ENCODE data around the gene ADAM22. TPM values are rescaled to one million over a fixed set of nuclear protein-coding genes. Genes with fewer than 3 reads are reported as not detected.

The ADAM22 gene
- total and polyA plus RNA-seq, 8 donors = 2.6 to 25.3 (median 17.0) TPM

DNA sequence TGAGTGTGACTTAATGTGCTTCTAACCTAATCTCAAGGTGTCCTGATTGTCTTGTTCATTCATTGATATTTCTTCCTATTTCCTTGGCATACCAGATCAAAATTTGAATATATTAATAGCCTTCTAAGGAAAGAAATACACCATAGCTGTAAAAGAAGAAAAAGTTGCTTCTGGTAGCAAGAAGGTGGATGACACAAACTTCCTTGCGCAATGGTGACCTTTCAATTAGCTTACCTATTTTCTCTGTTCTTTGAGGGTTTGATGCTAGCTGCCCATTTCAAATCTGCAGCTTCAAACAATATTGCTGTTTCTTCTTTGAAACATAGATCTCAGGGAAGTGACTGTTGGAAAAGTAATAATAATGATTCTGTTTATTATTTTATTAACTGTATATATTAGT is 108.8 kb downstream of the ADAM22 start:
- DNase-seq = no peak
- H3K9me3 ChIP-seq = no peaks in the 10 kb centered on the region
- no peak overlapping the region for H3K27ac ChIP-seq
- ATAC-seq = no peak
- no peak overlapping the region for H3K4me3 ChIP-seq
- no peaks in the 10 kb centered on the region for H3K4me1 ChIP-seq
- no peaks in the 10 kb centered on the region for H3K27me3 ChIP-seq
- no peaks in the 10 kb centered on the region for H3K36me3 ChIP-seq
- intact Hi-C loops (cut with DNase I) = no loop called here
- TF ChIP-seq, protein P1, sequence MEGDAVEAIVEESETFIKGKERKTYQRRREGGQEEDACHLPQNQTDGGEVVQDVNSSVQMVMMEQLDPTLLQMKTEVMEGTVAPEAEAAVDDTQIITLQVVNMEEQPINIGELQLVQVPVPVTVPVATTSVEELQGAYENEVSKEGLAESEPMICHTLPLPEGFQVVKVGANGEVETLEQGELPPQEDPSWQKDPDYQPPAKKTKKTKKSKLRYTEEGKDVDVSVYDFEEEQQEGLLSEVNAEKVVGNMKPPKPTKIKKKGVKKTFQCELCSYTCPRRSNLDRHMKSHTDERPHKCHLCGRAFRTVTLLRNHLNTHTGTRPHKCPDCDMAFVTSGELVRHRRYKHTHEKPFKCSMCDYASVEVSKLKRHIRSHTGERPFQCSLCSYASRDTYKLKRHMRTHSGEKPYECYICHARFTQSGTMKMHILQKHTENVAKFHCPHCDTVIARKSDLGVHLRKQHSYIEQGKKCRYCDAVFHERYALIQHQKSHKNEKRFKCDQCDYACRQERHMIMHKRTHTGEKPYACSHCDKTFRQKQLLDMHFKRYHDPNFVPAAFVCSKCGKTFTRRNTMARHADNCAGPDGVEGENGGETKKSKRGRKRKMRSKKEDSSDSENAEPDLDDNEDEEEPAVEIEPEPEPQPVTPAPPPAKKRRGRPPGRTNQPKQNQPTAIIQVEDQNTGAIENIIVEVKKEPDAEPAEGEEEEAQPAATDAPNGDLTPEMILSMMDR (IDR thresholded peaks at IDR 0.05) = no peak

DNA sequence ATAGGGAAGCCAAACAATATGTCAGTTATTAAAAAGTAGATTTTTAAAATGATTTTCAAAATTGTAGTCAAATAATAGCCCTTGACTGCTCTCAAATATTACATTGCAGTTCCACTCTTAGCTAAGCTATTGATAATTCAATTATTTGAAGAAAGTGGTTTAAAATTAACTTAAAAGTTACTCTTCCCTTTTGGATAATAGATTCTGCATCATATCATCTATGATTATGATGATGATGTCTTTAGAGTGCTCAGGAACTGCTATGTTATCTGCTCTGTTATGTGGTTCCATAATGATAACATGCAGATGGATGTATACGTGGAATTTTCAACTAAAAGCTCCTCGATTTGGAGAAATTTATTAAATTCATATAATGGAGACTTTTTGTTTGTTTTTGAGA is 110.0 kb downstream of the ADAM22 start:
- Histone ChIP-seq H3K4me3 (no peak overlapping the region), H3K27me3 (no peaks in the 10 kb centered on the region), H3K9me3 (no peaks in the 10 kb centered on the region), H3K4me1 (no peaks in the 10 kb centered on the region), H3K27ac (no peak overlapping the region), H3K36me3 (no peaks in the 10 kb centered on the region)
- intact Hi-C loops (cut with DNase I) = no loop called here
- no peak for DNase-seq
- ATAC-seq = no peak
- TF ChIP-seq, protein P1 (IDR thresholded peaks at IDR 0.05) = no peak

DNA sequence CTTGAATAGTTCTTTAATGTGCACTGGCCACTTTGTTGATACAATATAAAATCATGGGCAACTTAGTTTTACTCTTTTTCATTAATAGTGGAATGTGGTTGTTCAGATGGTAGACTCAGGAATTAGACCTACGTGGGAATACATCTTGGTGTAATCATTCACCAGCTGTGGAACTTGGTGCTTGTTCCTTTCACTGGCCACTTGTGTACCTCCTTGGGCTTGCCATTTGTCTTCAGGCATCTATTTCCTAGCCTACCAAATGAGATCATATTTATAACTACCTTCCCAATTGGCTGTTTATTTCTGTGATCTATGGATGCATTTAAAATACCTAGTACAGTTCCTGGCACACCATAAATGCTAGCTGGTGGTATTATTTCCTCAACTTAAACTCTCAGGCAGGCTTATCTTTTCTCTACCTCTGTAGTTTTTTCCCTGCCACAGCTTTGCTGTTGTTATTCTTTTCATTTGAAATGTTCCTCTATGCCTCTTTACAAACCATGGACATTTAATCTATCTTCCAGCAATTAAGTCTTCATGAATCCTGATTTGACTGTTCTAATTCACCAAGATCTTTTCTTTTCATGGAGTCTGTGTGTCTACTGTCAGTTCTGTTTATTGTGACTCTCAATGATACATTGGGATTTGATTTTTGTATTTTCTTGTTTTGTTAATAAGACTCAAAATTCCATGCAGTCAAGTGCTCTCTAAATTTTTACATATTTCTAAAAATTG is 113.0 kb downstream of the ADAM22 start:
- DNase-seq = no peak
- Histone ChIP-seq H3K4me1 (no peaks in the 10 kb centered on the region), H3K27me3 (no peaks in the 10 kb centered on the region), H3K36me3 (no peaks in the 10 kb centered on the region), H3K27ac (no peak overlapping the region), H3K4me3 (no peak overlapping the region), H3K9me3 (no peaks in the 10 kb centered on the region)
- intact Hi-C loops (cut with DNase I) = no loop called here
- no peak for ATAC-seq
- TF ChIP-seq, protein P1 (IDR thresholded peaks at IDR 0.05) = no peak

DNA sequence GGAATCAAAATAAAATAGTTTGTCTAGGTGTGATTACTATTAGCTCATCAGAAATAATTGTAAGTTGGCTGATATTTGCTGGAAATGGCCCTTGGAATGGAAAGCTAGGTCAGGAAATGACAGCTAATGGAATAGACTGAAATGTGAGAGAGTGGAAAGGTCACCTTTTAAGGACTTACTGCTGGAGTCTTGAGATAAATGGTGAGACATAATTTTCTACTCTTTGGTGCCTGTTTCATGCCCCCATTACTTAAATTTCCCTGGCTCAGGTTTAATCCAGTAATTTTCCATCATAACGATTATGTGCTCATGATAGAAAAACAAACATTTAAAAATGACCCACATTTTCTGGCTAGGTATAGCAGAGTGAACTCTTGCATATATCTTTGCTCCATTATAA is 123.6 kb downstream of the ADAM22 start:
- DNase-seq = no peak
- no peak for ATAC-seq
- no peaks in the 10 kb centered on the region for H3K36me3 ChIP-seq
- TF ChIP-seq, protein P1 (IDR thresholded peaks at IDR 0.05) = no peak
- no peaks in the 10 kb centered on the region for H3K27me3 ChIP-seq
- no peak overlapping the region for H3K27ac ChIP-seq
- no peaks in the 10 kb centered on the region for H3K9me3 ChIP-seq
- intact Hi-C loops (cut with DNase I) = no loop called here
- no peak overlapping the region for H3K4me3 ChIP-seq
- H3K4me1 ChIP-seq = no peaks in the 10 kb centered on the region

DNA sequence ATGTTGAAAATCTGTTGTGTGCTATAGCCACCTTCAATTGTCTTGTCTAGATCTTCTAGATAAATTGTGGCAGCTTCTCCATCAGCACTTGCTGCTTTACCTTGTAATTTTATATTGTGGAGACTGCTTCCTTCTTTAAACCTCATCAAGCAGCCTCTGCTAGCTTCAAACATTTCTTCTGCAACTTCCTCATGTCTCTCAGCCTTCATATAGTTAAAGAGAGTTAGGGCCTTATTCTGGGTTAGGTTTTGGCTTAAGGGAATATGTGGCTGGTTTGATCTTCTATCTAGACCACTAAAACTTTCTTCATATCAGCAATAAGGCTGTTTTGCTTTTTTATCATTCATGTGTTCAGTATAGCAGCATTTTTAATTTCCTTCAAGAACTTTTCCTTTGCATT is 128.2 kb downstream of the ADAM22 start:
- TF ChIP-seq, protein P1 (IDR thresholded peaks at IDR 0.05) = no peak
- Histone ChIP-seq H3K4me1 (no peaks in the 10 kb centered on the region), H3K9me3 (no peaks in the 10 kb centered on the region), H3K4me3 (no peak overlapping the region), H3K27me3 (no peaks in the 10 kb centered on the region), H3K27ac (no peak overlapping the region), H3K36me3 (no peaks in the 10 kb centered on the region)
- intact Hi-C loops (cut with DNase I) = no loop called here
- DNase-seq (no peak), ATAC-seq (no peak)

All from left lung (tissue), 10 donors.